Activated CD4-positive, alpha-beta T cell treated with anti-CD3 and anti-CD28 coated beads, Interleukin-2, Interleukin-4, amounts not matched to agents 100 ng/mL and 50 ng/mL, durations not matched to agents 16 hours and 8 hours (primary cell): ENCODE results near the gene SMYD3.

Source experiments
- DNase-seq: peaks from one replicate; pipeline ENCODE4 v3.0.0-alpha.2; 2020; ENCODE audit warnings: low spot score

The SMYD3 gene

DNA sequence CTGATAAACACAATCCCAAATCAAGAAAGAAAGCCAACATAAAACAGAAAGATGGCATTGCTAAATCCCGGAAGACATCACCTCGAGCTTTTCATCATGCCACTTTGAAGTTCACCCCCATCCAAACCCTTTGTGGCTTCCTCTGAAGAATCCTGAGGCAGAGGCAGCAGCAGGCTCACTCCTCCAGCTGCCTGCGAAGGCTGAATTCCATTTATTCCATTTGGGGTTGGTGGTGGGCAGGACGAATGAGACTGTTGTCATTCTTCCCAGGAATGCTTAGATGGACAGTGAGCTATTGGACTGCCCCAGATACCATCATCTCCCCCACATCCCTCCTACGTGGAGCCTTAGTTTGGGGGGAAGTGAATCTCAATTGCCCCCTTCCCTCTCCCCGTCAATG is 437.5 kb downstream of the SMYD3 start:
- DNase-seq, result no peak

DNA sequence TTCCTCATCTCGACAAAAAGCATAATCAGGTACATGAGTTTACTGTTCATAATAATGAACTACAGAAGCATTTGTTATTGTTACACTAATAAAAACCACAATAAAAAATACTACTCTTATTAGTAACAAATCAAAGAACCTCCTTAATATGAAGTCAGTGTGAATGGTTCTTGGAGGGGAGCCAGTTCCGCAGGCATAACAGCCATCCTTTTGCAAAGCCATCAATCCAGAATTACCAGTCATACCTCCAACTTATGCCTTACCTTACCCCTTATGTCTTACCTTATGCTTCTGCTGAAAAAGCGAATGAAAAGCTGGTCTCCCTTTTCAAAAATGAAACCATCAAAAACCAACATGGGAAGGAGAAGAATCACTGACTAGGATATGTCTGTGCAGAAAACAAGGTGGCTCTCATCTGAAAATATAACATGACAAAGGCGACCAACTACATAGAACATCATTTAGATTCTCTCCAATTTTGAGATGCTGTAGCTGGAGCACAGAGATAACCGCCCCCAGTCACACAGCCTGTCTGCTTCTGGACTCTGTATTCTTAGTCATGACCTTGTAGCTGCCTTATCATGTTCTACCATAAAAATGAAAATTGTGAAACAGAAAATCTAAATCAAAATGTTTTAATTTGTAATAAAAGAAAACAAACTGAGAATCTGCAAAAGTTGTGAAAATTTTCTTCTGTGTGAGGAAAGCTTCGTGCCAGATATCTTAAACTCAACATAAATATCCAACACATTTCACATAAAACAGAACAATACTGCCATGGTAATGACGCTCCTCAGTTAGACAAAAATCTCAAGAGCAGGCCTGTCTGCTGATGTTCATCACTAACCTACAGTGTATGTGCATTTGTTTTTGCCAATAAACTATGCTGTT is 438.2 kb downstream of the SMYD3 start:
- DNase-seq, result no peak

DNA sequence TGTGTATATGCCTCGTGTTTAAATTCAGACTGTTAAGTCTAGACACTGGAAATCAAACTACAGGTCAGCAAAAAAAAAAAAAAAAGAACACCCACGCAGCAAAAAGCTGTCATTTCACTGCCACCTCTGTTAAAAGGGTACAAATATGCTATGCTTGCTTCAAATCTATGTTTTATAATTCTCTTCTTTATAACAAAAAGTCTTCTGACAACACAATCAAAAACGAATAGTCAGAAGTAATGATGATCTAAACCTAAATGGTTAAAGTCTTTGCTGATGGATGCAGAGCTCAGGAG is 438.9 kb downstream of the SMYD3 start:
- DNase-seq, result no peak

DNA sequence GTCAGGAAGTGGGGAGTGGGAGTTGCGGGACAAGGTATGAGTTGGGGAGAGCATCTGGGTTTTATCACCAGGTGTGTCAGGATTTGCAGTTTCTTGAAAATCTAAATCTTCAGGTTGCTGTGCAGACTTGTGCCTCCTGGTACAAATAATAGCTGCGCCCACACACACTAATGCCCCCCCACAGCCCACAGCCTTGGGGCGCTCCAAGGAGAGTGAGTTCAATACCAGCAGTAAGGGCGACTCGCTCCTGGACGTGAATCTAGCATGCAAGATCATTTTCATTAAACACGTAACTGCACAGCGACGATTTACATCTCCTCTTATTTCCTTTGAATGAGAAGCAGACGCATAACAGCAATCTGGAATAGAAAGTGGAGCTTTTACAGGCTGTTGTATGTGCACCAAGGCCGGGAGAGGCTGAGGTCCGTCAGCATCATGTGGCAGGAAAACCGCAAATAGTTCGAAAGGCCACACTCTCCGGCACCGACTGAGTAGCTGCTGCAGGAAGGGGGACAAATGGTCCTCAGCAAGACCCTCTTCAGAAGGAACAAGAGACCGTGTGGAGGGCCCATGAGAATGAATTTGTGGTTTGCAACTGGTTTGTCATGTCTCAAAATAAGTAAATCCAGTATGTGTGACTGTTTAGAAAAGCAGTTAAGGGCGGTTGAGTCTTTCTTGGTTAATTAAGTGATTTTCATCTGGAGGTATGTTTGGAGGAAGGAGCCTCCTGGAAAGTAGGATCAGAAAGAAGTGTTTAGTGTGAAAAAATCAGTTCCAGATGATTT is 439.5 kb downstream of the SMYD3 start:
- no peak for DNase-seq

DNA sequence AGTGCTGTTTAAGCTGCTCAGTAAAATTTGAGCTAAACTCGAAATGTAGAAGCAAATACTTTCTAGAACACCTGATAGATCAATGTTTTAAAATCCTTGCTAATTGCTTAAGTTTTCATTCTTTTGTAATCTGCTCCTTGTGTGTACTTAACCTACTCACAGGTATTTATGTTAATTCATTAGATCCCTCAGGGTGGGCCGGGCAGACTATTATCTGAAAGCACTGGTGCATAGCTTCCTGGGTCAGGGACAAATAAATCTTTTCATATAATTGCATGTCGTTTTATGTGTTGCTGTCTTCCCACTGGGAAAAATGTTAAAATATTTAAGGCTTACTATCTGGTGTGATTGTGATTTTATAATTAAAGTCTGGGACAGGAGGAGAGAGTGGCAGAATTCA is 440.5 kb downstream of the SMYD3 start:
- DNase-seq, result no peak

DNA sequence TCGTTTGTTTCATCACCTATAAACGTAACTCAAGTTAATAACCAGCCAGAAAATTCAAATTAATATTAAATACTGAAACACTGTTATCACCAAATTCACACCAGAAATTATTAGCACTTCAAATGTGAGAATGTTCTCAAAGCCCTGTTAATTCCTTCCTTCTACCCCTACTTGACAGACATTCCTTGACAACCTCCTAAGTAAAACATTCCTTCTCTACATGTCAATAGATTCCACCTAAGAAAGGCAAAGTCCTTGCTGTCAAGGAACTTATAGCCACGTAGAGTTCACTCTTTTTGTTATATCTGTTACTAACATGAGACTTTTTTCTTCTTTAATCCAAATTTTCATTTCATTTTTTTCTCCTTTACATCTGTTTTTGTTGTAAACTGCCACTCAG is 441.5 kb downstream of the SMYD3 start:
- DNase-seq, result no peak

DNA sequence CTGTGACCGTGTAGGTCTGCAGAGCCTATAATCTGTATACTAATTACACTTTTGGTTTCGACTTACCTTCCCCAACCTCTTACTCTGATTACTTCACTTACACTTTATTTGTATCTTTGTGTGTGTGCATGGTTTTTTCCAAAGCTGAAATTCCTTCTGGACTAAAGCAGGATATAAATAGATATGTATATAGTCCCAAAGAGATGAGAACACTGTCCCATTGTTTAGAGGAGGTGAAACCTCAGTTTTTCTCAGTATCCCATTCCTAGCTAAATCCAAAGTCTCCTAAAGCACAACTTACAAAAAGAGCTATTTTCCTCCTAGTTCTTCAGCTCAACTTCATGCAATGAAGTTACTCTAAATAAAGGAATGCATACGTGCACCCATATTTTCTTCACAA is 442.2 kb downstream of the SMYD3 start:
- no peak for DNase-seq

DNA sequence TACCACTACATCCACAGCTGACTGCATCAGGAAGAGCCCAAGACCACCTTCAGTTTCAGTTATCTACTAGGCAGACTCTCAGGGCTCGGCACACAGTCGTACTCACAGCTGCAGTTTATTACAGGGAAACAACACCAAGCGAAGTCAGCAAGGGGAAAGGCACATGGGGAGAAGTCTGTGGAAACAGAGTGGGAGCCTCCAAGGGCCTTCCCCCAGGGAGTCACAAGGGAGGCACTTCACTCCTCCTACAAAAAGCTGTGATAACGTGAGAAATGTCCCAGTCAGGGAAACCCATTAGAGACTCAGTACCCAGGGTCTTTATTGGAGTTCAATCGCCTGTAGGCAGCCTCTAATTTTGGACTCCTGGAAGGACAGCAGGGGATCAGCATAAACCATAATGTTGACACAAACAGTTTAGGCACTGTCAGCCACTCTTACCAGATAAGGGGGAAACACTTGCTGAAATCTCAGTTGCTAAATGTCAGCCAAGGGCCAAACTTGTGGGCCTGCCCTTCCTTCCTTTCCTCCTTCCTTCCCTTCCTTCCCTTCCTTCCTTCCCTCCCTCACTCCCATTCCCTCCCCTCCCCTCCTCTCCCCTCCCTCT is 444.0 kb downstream of the SMYD3 start:
- no peak for DNase-seq

DNA sequence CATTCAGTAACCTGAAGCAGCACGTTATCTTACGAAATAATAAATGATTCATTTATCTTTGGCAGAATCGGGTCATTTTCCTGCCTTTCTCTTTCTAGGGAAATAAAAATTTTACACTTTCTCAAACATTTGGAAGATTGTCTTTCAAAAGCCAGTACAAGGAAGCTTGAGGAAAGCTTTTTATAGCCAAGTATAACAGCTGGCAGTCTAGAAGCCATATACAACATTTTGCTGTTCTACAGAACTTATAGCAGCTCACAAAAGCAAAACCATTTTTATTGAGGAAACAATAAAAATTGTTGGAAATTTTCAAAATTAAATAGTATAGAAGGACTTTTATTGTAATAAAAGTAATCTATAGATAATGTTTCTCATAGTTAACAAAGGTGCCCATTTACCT is 448.6 kb downstream of the SMYD3 start:
- no peak for DNase-seq

DNA sequence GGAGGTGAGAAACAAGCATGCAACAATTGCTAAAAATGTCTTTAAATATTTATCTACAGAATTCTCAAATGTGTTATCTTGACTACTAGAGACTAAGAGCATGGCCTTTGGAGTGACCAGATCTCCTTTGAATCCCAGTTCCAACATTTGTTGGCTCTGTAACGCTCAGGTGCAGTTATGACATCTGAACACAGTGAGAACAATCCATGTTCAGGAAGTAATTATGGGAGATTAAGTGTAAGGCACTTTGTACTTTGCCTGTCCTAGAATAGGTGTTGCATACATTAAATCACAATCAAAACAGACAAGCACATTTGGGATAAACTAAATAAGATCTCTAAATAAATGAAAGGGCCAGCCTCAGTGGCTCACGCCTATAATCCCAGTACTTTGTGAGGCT is 454.5 kb downstream of the SMYD3 start:
- DNase-seq, result no peak

DNA sequence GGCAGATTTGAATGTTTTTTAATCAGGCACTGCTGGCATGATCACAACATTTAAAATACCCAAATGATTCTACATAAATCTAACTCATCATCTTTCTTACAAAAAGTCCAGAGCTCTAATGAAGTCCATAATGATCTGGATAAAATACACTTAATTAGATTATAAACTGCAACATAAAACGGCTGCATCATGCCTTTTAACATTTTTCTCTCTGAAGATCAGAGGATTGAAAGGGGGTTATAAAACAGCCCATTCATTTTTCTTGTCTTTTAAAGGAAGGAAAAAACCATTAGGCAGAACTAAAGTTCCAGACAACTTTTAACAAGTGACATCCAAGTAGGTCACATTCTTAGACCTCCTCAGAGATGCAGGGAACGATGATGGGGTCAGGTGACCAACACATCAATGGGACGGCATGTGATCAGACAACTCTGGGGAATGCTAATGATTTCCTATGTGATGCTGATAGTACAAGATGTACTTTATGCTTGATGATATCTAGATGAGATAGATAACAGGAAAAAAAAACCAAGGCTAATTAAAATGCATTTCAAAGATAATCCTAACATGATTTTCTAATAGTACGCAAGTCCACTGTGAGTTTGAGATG is 455.1 kb downstream of the SMYD3 start:
- DNase-seq, result no peak

DNA sequence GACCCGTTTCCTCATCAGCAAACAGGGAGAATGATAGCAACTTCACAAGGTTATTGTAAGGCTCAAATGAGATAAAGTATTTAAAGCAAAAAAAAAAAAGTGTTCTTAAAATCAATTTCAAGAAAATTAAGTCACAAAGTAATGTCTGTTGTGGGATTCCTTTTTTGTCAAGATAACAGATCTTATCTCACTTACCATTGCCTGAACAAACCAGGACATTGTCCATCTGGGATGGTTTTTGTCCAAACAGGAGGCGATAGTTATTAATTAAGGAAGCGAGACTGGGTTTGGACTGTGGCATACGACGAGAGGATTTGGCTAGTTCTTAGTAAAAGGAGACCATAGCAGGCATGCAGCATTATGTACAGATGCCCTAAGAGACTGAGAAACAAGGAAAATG is 458.4 kb downstream of the SMYD3 start:
- no peak for DNase-seq

DNA sequence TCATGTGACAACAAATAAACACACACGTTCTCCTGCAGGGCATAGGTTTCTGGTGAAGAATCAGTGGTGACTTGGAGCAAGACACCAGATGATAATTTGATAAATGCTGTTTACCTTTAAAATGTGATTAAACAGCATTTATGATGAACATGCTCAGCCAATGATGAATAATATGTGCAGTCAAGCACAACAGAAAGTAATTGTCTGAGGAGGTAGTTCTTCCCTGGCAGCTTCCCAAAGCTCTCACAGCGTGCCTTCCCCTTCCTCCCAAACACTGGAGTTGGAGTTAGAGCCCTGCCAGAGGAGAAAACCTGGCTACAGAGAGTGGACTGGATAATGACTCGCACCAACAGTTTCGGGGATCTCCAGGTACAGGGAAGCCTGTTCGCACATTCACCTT is 463.5 kb downstream of the SMYD3 start:
- DNase-seq, result no peak

DNA sequence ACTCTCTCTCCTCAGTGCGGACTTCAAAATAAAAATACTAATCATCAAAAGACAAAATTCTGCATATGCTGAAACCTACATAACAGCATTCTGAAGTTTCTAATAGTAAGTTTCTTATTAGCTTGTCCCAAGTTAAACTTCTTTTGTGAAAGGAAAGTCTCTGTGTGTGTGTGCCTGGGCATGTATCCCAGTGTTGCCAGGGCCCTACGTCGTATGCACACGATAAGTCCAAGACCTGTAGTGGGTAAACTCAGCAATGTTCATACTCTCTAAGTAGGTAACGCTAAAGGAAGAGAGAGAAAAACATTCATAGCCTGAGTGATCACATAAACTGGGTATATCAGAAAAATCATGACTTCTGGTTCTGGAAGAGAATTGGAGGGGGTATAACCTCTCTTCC is 465.7 kb downstream of the SMYD3 start:
- no peak for DNase-seq

DNA sequence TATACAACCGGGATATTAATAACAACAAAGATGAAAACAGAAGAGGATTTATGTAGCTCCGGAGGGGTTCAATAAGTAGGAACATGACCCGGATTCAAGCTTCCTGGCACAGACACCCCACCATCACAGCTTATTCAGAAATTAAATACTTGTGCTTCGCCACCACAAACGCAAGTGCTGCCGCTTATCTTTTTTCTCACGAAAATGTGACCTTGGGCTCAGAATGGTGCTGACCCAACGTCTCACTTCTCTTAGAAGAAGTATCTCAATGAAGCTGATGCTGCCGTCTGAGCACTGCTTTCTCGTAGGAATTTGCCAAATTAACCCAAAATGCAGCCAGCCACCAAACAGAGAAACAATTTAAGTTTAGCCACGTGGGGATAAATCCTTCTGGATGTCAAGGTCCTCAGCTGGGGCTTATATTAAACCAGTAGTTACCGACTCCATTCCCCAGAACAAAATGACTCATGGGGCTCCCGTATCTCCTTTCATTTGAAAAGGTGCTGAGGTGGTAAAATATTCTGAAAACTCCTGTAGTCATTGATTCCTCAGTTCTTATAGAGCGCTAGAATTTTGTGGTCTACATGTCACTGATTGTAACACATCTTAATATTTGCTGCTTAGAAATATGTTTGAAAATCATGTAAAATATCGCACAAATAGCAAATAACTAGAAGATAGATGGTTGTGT is 466.7 kb downstream of the SMYD3 start:
- DNase-seq, result no peak

DNA sequence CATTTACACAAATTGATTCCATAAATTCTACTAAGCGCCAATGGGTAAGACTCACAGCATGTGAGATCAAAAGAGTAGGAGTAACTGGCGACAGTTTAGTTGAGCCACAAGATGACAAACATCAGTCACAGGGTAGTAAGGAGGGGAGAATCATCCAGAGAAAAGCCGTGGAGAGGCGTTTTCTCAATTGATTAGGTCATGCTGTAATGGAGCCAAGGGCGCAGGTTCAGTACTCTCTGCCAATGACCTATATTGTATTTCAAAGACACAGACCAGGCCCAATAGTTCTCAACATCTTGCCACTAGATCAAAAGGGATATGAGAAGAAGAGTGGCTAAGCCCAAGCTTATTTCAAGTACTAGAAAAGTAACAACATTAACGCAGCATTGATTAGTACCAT is 467.5 kb downstream of the SMYD3 start:
- DNase-seq, result no peak

DNA sequence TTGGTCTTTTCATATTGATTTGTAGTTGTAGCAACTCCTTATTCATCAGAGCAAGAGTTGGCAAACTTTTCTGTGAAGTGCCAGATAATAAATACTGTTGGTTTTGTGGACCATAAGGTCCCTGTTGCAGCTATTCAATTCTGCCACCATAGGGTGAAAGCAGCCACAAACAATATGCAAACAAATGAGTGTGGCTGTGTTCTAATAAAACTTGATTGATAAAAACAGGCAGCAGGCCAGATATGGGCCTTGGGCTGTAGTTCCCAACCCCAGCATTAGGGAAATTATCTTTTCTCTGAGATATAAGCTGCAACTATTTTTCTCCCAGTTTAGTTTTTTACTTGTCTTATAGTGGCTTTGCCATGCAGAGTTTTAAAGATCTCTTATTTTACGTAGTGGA is 469.2 kb downstream of the SMYD3 start:
- no peak for DNase-seq

DNA sequence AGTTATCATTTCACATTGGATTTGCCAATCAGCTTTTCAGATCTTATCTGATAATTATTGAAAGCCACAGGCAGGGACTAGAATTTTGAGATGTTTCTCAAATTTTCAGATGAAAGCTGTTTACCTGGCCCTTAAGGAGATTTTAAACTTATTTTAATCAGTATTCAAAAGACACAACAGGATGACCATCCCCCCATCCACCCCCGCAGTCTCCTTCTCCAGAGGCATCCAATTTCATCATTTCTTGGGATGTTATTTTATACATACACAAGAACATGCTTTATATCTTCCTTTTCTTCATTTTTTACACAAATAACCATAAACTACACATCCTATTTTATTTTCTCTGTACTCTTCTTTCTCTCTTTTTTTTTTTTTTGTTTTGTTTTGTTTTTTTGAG is 470.9 kb downstream of the SMYD3 start:
- no peak for DNase-seq

DNA sequence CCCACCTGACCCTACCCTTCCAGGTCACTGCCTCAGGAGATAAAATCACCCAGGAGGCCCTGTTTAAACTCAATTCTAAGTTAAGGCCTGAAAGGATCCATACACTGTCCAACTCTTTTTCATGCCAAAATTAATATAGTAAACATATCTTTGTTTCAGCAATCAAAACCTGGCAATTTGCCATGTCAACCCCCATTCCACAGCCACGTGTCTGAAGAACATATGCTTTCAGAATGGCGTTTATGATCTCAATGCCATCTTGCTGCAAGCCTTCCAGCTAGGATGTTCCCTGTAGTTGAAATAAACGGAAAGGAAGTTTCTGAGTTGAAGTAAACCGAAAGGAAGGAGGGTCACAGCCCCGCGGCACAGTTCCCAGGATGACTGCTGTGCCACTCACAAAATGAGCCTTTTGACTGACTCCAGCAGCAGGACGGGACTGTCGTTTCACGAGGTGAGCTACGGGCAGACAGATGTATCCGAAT is 472.0 kb downstream of the SMYD3 start:
- DNase-seq, result no peak

DNA sequence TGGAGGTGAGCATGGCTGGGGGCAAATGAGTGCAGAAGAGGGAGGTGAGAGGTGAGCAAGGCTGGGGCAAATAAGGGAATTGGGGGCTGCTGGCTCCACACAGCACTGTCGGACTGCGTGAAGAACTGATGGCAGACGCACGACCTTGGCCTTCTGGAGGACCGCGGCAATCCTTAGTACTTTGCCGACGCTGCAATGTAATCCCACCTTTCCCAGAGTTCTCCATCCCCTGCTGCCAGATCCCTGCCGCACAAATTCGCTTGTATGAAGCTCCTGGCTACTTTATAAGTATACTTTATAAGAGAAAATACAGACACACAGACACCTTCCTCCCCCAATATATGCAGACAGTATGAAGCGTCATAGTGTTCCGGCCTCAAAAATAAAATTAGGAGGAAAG is 472.4 kb downstream of the SMYD3 start:
- DNase-seq, result no peak

DNA sequence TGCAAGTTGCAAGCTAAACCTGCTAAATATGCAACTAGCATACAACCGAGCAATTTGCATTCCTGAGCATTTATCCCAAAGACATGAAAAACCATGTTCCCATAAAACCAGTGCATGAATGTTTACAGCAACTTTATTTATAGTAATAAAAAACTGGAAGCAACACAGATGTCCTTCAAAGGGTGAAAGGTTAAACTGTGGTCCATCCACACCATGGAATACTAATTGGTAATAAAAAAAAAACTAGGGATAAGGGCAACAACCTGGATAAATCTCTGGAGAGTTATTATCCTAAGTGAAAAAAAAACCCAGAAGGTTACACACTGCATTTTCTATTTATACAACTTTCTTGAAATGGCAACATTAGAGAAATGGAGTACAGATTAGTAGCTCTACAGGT is 474.1 kb downstream of the SMYD3 start:
- no peak for DNase-seq

DNA sequence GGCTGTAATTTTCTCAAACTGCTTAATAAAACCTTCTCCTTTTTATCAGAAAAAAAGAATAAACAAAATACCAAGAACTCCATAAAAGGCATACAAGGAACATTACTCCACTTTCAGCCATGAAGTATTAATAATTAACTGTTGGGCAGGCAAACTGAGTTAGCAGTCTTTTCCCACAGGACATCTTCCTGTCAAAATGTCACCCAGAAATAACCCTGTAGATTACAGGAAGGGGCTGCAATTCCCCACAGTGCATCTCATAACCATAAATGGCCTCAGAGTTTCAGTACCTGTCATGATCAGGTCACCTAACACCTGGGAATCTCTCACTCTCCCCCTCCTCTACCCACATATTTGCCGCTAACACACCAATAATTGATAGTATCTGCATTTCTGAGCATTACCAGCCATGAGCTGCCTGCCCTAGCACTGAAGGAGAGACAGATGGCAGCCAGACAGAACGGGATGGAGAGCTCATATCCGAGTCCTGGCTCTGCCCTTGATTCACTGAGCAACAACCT is 475.0 kb downstream of the SMYD3 start:
- no peak for DNase-seq
